ENCODE data around the gene AKR1A1.

DNA sequence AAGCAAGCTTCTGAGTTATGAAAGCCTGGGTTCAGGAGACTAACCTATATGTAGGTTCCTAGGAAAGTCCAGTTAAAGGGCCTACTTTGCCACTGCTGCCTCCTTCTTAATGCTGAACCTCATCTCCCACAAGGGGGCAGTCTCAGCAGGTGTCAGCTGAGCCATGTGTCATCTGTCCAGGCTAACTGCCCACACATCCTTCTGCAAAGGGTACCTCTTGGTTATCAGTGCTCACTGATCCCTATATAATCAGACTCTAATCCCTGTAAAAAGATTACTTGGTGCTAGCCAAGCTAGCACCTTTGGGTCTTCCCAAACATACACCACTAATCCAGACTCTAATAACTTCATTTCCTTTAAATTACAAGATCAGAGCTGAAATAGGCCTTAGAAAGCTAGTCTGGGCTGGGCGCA lies 38.0 kb upstream of the AKR1A1 start:
- TF ChIP-seq, protein P1, sequence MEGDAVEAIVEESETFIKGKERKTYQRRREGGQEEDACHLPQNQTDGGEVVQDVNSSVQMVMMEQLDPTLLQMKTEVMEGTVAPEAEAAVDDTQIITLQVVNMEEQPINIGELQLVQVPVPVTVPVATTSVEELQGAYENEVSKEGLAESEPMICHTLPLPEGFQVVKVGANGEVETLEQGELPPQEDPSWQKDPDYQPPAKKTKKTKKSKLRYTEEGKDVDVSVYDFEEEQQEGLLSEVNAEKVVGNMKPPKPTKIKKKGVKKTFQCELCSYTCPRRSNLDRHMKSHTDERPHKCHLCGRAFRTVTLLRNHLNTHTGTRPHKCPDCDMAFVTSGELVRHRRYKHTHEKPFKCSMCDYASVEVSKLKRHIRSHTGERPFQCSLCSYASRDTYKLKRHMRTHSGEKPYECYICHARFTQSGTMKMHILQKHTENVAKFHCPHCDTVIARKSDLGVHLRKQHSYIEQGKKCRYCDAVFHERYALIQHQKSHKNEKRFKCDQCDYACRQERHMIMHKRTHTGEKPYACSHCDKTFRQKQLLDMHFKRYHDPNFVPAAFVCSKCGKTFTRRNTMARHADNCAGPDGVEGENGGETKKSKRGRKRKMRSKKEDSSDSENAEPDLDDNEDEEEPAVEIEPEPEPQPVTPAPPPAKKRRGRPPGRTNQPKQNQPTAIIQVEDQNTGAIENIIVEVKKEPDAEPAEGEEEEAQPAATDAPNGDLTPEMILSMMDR (conservative IDR thresholded peaks at IDR 0.05), result peak; percentile 86
- TF ChIP-seq ZFX (IDR thresholded peaks at IDR 0.05), result no peak
